Testis (tissue), 2 donors: ENCODE data around the gene BEND7.

ENCODE experiments used
- CTCF ChIP-seq, 3 experiments: fragments of 450-650 bp in 2 of 3; fragments of 200-600 bp in 1 of 3; sonication (generic) in 1 of 3; IDR thresholded peaks; one replicate each; pipeline ENCODE4 v1.5.1; 2016 to 2019; ENCODE audit warnings: antibody characterized with exemption in 3 of 3, mild to moderate bottlenecking in 2 of 3, moderate library complexity in 1 of 3
- POLR2A ChIP-seq: fragments of 450-650 bp; IDR thresholded peaks from one replicate; pipeline ENCODE4 v1.6.1; 2017; ENCODE audit warnings: antibody characterized with exemption, mild to moderate bottlenecking, moderate library complexity

- TF ChIP-seq CTCF (IDR thresholded peaks at IDR 0.05): no peak
- no peak for TF ChIP-seq POLR2A
Observed at GRCh38 chr10:13529714-13529973, 830 bp upstream of the BEND7 start.
